NCI-H1436 (cell line): ENCODE data around the gene FZD10.

ENCODE experiments used
- DNase-seq: peaks from one replicate; lab custom pipeline; 2025; lab: John Stamatoyannopoulos, UW

Gene FZD10

GRCh38 chr12:130155416-130156073 is 6.7 kb upstream of the FZD10 start:
- no peak for DNase-seq

DNA sequence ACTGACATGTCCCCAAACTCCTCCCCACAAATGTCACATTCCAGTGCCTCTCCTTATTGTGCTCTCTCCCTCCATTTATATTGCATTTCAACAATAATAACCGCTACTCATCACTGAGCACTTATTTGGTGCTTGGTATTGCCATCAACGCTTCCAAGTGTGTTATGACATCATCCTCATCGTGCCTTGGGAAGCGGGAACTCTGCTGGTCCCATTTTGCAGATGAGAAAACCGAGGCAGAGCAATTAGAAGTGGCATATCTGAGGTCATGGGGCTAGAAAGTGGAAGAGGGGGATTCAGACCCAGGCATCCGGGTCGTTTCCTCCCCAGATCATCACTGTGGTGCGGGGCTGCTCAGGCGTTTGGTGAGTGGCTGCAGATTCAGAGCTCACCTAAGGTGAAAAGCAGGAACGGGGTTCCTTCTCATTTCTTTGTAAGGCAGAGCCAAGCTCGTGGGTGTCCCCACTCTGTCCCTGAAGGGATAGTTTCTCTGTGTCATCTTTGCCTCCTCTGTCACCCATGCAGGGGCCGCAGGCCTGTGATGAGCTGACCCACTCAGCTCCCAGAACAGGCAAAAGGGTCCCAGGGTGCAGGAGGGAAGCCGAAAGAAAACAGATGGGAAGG is 5.5 kb upstream of the FZD10 start:
- no peak for DNase-seq

DNA sequence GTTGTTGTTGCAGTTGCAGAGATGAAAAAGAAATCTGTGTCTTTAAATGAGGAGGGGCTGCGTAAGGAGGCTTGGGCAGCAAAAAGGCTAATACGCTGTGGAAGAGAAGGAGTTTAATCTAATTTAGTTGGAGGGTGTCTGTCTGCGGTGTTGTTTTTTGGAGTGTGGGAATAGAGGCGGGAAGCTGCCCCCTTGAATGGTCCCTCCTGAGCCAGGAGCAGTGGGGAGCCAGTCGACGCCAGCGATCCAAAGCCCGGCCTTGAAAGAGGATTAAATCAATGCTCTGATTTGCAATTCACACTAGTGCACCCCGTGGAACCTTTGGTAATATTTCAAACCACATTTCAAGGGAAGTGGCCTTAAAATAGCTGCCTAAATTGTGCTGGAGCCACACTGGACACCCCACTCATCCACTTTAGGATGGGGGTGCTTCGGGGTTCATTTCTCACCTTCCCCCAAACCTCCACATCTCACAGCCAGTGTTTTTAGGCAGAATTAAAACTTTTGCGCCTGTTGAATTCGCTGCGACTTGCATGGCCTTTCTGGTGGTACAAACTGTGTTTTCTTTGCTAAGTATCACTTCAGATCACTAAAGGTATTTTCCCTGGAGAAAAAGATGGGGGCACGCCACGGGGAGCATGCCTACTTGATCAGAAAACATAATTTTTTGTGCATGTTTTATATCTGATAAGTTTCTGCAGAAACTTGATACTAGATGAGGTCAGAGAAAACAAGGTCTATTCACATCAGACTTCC is 4.1 kb upstream of the FZD10 start:
- no peak for DNase-seq

DNA sequence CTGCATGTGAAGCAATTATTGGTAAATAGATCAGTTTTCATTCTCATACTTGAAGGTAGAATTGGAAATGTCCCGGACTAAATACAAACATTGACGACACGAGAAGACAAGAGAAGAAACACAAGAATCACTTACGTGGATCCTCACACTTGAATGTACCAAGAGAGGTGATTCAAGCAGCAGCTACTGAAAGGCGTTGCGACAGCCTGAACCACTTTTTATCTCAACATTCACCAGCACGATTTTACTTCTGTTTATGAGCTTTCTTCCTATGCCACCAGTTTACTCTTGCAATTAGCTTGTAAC is 3.6 kb upstream of the FZD10 start:
- DNase-seq, result no peak

- no peak for DNase-seq
Measured at GRCh38 chr12:130160306-130160705, 2.0 kb upstream of the FZD10 start.

DNA sequence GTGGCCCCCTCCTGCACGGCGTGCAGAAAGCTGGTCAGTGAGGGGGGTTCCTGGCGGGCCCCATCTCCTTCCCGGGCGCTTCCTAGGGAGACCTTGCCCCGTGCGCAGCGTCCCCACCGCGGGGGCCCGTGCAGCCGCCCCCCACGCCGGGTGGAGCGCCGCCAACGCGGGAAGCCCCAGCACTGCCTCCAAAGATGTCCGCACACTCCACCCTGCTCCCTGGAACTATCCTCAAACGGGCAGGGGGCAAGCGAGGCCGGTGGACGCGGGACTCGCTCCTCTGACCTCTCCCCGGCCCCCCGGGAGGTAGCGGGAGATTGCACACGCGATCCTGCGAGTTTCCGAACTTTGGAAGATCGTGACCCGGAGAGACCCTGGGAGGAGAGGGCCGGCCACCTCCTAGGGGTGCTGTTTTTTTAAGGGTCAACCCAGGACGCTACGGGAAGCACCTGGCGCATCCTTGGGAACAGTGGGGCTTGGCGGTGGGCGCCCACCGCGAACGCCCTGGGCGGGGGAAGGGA is 1.5 kb upstream of the FZD10 start:
- DNase-seq, result no peak

DNA sequence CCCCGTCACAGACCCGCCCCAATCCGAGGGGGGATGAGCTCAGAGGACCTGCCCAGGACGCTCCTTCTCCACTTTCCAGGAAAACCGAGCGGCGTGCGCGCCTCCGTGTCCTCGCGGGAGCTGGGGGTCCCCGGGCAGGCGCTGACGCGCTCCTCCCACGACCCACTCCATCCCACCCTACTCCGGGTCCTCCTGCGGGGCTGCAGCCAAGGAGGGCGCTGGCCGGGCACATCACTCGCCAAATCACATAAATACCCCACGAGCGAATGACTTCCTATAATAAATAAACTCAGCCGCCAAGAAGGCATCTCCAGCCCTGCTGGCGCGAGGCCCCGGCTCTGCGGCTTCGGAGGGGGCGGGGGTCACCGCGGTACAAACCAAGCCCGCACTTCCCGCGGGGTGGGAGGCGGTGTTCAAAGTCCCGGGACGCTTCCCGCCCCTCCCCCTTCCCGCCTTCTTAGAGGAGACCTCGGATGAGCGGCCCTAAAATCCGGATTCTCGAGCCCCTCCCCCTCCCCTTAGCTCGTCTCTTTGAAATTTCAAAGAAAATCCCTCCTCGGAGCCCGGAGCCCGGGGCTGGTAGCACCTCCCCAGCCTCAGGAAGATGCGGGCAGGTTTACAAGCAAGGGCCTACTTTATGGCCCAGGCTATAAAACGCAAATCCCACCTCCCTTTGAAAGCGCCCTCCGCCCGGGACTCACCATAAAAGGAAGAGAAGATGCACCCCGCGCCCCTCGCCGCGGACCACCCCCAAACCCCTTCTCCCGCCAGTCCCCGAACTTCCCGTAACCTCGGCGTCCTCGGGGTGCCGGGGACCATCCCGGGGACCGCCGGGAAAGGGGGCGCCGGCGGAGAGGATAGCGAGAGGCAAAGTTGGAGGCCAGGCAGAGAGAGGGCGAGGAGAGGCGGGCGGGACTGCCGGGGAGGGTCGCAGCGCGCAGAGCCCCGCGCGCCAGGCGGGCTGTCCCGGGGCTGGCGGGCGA is 712 bp upstream of the FZD10 start:
- DNase-seq, result no peak

GRCh38 chr12:130162745-130163460 is 639 bp downstream of the FZD10 start:
- no peak for DNase-seq

DNA sequence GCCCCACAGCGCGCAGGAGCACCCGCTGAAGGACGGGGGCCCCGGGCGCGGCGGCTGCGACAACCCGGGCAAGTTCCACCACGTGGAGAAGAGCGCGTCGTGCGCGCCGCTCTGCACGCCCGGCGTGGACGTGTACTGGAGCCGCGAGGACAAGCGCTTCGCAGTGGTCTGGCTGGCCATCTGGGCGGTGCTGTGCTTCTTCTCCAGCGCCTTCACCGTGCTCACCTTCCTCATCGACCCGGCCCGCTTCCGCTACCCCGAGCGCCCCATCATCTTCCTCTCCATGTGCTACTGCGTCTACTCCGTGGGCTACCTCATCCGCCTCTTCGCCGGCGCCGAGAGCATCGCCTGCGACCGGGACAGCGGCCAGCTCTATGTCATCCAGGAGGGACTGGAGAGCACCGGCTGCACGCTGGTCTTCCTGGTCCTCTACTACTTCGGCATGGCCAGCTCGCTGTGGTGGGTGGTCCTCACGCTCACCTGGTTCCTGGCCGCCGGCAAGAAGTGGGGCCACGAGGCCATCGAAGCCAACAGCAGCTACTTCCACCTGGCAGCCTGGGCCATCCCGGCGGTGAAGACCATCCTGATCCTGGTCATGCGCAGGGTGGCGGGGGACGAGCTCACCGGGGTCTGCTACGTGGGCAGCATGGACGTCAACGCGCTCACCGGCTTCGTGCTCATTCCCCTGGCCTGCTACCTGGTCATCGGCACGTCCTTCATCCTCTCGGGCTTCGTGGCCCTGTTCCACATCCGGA is 1.4 kb downstream of the FZD10 start:
- no peak for DNase-seq

DNA sequence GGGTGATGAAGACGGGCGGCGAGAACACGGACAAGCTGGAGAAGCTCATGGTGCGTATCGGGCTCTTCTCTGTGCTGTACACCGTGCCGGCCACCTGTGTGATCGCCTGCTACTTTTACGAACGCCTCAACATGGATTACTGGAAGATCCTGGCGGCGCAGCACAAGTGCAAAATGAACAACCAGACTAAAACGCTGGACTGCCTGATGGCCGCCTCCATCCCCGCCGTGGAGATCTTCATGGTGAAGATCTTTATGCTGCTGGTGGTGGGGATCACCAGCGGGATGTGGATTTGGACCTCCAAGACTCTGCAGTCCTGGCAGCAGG is 1.9 kb downstream of the FZD10 start:
- no peak for DNase-seq

DNA sequence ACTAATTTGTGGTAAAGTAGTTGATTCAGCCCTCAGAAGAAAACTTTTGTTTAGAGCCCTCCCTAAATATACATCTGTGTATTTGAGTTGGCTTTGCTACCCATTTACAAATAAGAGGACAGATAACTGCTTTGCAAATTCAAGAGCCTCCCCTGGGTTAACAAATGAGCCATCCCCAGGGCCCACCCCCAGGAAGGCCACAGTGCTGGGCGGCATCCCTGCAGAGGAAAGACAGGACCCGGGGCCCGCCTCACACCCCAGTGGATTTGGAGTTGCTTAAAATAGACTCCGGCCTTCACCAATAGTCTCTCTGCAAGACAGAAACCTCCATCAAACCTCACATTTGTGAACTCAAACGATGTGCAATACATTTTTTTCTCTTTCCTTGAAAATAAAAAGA is 2.7 kb downstream of the FZD10 start:
- no peak for DNase-seq

- no peak for DNase-seq
Measured at GRCh38 chr12:130166306-130166705, 4.0 kb downstream of the FZD10 start.

DNA sequence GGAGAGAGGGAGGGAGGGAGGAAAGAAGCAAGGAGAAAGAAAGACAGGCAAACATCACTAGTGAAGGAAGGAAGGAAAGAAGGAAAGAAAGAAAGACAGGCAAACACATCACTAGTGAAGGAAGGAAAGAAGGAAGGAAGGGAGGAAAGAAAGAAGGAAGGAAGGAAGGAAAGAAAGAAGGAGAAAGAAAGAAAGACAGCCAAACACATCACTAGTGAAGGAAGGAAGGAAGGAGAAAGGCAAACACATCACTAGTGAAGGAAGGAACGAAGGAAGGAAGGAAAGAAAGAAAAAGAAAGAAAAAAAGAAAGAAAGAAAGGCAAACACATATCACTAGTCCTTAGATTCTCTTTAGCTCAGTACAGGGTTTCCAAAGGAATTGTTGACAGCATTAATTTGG is 5.3 kb downstream of the FZD10 start:
- no peak for DNase-seq

DNA sequence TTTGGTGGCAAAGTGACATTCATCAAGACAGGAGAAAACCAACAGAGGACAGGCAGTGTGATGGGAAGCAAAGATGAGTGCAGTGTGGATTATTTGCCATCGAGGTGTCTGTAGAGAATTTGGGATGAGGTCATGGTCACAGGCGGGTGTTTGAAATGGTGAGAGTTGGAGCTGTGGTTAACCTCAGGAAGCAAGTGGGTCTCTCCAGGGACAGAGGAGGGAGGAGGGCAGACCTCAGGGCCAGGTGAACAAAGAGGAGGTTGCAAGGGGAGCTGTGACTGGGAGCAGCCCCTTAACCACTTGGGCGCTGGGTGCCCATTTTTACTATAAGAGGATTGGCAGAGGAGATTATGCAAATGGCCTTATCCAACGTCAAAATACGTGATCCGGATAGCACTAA is 7.0 kb downstream of the FZD10 start:
- no peak for DNase-seq

- DNase-seq, result no peak
Measured at GRCh38 chr12:130169924-130170323, 7.7 kb downstream of the FZD10 start.

DNA sequence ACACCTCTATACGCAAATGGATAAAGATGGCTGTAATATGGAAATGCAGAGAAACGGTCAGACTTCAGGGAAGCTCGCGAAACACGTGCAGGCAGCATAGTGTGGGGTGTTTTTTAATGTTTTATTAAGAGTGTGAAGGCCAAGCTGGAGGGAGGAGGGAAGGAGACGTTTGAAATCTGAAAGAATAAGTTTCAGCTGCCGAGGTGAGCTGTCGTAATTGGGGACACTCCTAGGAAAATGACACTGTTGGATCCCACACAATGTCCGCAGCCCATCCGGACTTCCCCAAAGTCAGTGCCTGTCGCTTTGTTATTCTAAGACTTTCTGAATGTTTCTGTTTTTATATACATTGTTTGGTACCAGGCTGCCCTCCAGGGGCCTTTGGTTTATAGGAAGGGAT is 8.3 kb downstream of the FZD10 start:
- no peak for DNase-seq

- no peak for DNase-seq
Measured at GRCh38 chr12:130177635-130178242, 15.5 kb downstream of the FZD10 start.

GRCh38 chr12:130178282-130178681 is 16.0 kb downstream of the FZD10 start:
- DNase-seq, result no peak

DNA sequence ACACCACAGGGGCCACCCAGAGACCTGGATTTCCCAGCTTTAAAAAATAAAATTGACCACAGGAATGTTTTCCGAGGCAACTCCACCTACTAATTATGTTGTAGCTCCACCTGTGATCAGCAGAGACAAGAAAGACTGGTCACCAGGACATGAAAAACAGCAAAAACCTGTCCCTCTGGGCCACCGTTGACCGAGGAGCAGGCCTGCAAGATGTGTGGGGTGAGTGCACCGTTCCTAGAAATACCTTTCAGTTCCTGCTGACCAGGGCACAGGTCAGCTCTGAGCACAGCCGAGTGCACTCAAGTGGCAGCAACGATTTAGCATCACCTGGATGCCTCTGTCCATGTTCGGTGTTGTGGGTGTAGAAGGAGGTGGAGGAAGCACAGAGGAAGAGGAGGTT is 16.9 kb downstream of the FZD10 start:
- no peak for DNase-seq

- DNase-seq, result no peak
Measured at GRCh38 chr12:130179621-130180020, 17.4 kb downstream of the FZD10 start.
